ENCODE results near the gene STK10. TPM values are rescaled to one million over a fixed set of nuclear protein-coding genes. Genes with fewer than 3 reads are reported as not detected.

The STK10 gene
- total and polyA plus RNA-seq, 2 donors: 10.6 to 20.8 TPM

DNA sequence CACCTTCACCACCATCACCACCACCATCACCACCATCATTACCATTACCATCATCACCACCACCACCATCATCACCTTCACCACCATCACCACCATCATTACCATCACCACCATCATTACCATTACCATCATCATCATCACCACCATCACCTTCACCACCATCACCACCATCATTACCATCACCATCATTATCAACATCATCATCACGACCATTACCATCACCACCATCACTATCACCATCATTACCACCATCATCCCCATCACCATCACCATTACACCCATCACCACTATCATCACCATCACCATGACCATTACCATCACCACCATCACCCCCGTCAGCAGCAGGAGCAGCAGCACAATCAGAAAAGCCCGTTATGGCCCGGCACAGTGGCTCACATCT is 89.1 kb downstream of the STK10 start:
- no peak for DNase-seq (ENCODE audit: extremely low spot score)
- Histone ChIP-seq H3K4me3 (ENCODE audit: low read depth, low read length) (no peak overlapping the region), H3K36me3 (ENCODE audit: insufficient read depth) (no peaks in the 10 kb centered on the region), H3K27ac (ENCODE audit: low read depth) (no peak overlapping the region), H3K4me1 (ENCODE audit: insufficient read depth) (no peaks in the 10 kb centered on the region)
- 97% methylated on average over 4 of the region's 4 CpGs for WGBS

DNA sequence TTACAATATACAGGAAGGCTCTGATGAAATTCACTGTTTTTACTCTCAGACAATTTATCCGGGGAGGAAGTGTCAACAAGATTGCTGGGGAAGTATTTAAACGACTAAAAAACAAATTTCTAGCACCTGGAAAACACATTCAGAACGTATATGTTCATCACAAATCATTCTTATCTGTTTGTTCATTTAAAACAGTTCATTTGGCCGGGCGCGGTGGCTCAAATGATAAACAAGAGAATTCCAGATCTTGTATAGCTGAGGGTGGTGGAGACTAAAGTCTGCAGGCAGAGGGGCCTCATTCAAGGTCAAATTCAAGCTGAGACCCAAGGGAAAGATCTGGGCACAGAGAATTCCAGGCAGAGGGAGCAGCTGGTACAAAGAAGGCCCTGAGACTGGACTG is 90.0 kb downstream of the STK10 start:
- no peak overlapping the region for H3K27ac ChIP-seq (ENCODE audit: low read depth)
- no peak overlapping the region for H3K4me3 ChIP-seq (ENCODE audit: low read depth, low read length)
- H3K36me3 ChIP-seq (ENCODE audit: insufficient read depth): no peaks in the 10 kb centered on the region
- H3K4me1 ChIP-seq (ENCODE audit: insufficient read depth): no peaks in the 10 kb centered on the region
- DNase-seq (ENCODE audit: extremely low spot score): no peak
- WGBS: 59% methylated on average over 6 of the region's 6 CpGs

DNA sequence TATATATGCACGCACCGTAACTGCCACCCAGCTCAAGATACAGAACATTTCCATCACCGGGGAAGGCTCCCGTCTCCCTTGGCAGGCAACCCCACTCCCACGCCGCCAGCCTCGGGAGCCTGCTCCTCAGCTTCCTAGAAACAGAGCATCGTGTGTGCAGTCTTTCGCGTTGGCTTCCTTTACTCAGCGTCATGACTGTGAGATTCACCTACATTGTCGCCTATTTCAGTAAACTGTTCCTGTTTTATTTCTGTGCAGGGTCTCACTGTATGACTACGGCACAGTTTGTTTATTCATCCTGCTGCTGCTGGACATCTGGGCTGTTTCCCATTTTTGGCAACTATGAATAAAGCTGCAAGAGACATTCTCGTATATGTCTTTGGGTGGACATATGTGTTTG is 90.7 kb downstream of the STK10 start:
- H3K27ac ChIP-seq (ENCODE audit: low read depth): no peak overlapping the region
- WGBS: 27% methylated on average over 14 of the region's 14 CpGs
- DNase-seq (ENCODE audit: extremely low spot score): no peak

DNA sequence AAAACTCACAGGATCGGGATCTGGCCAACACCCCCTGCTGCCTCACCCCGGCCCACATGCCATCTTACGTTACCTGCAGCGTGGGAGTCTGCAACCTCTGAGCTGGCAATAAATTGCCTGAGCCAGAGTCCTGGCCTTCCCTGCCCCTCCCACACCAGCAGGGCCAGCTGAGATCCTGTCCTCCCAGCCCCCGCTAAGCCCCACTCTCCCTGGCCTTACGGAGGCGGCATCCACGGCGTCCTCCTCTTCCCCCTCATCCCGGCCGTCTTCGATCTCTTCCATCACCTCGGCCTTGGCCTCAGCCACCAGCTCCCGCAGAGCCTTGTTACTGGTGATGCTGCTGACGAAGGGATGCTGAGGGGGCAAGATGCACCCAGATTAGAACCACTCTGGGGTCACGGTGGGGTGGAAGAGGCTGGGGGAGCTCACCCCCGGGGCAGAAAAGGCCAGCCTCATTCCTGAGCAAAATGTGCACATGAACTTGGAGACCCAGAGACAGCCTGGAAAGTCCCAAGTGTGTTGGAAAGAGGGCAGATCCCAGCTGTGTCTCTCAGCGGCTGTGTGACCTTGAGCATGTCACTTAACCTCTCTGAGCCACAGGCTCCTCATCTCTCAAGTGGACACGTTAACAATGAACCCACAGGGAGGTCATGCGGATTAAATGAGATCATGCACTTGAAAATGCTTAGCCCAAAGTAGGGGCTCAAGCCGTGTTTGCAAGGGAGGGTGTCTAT is 91.7 kb downstream of the STK10 start:
- no peaks in the 10 kb centered on the region for H3K36me3 ChIP-seq (ENCODE audit: insufficient read depth)
- no peak for DNase-seq (ENCODE audit: extremely low spot score)
- H3K4me1 ChIP-seq (ENCODE audit: insufficient read depth): no peaks in the 10 kb centered on the region
- no peak overlapping the region for H3K27ac ChIP-seq (ENCODE audit: low read depth)
- 84% methylated on average over 21 of the region's 21 CpGs for WGBS
- H3K4me3 ChIP-seq (ENCODE audit: low read depth, low read length): no peak overlapping the region

More for the DNA sequence above, 90.7 kb downstream of the STK10 start:
- Histone ChIP-seq H3K4me1 (ENCODE audit: insufficient read depth) (no peaks in the 10 kb centered on the region), H3K36me3 (ENCODE audit: insufficient read depth) (no peaks in the 10 kb centered on the region), H3K4me3 (ENCODE audit: low read depth, low read length) (no peak overlapping the region)

DNA sequence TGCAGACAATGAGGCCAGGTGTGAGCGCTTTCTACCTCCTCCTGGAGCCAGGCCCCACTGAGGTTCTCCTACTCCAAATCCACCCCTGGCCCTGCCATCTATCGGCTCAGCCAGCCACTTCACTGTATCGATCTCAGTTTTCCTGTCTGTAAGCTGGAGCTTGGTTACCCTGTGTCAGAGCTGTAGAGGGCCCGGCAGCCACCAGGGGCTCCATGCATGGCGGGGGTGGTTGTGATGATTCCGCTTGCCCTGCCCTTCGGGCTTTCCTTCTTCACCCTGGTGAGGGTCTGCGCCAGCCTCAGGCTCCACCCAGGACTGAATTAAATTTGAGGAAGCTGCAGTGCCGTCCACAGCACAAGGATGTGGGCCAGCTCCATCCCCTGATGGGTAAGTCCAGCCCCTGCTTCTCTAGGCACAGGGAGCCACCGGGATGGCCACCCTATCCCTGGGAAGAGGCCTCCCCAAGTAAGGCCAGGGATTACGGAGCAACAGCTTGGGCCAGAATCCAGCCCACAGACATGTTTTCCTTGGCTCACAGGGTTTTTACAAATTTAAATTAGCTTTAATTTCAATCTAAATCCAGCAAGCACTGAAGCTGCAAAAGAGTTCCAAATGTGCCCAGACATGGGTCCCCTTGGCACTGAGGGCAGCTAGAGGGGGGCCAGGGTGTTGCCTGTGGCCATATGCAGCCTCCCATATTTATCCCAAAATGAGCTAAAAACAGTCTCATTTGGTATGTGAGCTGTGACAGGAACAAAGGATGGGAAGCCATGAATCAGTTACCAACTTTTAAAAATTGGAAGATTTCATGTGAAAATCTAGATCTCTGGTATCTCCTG is 92.4 kb downstream of the STK10 start:
- 86% methylated on average over 11 of the region's 11 CpGs for WGBS

DNA sequence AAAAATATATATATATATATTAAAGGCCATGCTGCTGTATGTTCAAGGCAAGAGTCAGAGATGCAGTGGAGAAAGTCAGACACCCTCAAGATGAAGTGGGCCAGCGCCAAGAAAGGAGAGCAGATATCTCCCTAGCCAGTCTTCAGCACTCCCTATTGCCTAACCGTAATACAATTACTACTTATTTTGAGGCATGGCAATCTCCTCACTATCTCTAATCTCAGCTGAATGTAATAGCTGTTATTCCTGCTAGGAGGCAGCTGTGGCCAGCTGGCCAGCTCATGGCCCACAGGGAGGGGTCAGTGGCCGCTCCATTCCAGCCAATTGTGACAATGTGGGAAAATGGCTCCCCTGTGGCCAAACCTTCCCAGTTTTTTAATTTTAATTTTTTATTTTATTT is 94.1 kb downstream of the STK10 start:
- H3K36me3 ChIP-seq (ENCODE audit: insufficient read depth): no peaks in the 10 kb centered on the region
- no peak overlapping the region for H3K4me3 ChIP-seq (ENCODE audit: low read depth, low read length)
- no peak for DNase-seq (ENCODE audit: extremely low spot score)
- WGBS: 86% methylated on average over 3 of the region's 3 CpGs
- H3K27ac ChIP-seq (ENCODE audit: low read depth): no peak overlapping the region
- no peaks in the 10 kb centered on the region for H3K4me1 ChIP-seq (ENCODE audit: insufficient read depth)

More for the DNA sequence above, 92.4 kb downstream of the STK10 start:
- no peaks in the 10 kb centered on the region for H3K4me1 ChIP-seq (ENCODE audit: insufficient read depth)
- H3K4me3 ChIP-seq (ENCODE audit: low read depth, low read length): no peak overlapping the region
- H3K36me3 ChIP-seq (ENCODE audit: insufficient read depth): no peaks in the 10 kb centered on the region
- no peak for DNase-seq (ENCODE audit: extremely low spot score)
- no peak overlapping the region for H3K27ac ChIP-seq (ENCODE audit: low read depth)

DNA sequence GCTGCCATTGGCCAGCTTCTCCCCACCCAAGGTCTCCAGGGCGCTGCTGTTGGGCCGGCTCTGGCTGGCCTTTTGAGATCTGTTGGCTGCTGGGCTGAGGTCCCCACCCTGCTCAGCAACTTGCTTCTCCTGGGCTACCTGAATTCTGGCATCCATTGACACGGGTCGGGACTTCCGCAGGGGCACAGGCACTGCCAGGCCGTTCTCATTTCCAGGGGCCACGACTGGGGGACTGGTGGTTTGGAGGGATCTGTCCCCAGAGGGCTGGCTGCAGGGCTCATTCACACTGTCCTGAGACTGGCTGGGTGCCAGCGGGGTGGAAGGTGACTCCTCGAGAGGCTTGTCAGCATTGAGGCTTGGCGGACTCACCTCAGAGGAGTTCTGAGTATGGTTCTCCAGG is 94.5 kb downstream of the STK10 start:
- DNase-seq (ENCODE audit: extremely low spot score): no peak
- no peak overlapping the region for H3K4me3 ChIP-seq (ENCODE audit: low read depth, low read length)
- no peaks in the 10 kb centered on the region for H3K36me3 ChIP-seq (ENCODE audit: insufficient read depth)
- 89% methylated on average over 10 of the region's 10 CpGs for WGBS
- no peak overlapping the region for H3K27ac ChIP-seq (ENCODE audit: low read depth)
- no peaks in the 10 kb centered on the region for H3K4me1 ChIP-seq (ENCODE audit: insufficient read depth)

DNA sequence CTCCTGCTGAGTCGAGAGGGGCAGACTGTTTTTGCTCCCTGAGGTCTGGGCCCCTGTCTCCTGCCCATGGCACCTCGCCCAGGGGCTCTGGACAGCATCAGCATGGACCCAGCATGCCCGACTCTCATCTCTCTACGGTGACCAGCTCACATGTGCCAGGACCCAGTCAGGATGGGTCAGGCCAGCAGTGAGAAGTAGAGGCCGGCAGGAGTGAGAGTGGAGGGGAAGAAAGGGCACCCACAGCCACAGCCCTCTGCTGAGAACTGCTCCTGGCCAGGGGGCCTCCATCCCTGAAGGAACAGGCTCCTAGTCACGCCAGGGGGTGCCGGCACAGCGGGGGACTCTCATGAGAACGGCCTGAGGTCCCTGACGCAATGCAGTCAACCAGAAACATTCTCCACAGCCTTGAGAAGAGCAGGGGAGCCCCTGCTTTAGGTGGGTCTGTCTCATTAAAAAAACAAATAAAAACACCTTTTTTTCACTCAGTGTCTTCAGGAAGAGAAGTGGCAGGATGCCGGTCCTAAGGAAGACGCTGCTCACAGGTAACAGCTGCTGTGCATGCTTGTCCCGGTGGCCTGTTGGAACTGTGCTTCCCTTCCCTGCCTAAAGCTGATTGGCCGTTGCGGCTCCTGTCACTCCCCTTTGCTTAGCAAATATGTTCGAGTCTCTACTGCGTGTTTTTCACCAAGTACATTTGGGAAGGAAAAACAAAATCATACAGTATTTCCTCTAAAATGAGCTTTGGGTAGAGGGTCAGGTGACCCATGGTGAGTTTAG is 95.9 kb downstream of the STK10 start:
- H3K36me3 ChIP-seq (ENCODE audit: insufficient read depth): no peaks in the 10 kb centered on the region
- no peak overlapping the region for H3K4me3 ChIP-seq (ENCODE audit: low read depth, low read length)
- WGBS: 85% methylated on average over 17 of the region's 17 CpGs
- H3K4me1 ChIP-seq (ENCODE audit: insufficient read depth): no peaks in the 10 kb centered on the region
- DNase-seq (ENCODE audit: extremely low spot score): no peak
- H3K27ac ChIP-seq (ENCODE audit: low read depth): no peak overlapping the region

DNA sequence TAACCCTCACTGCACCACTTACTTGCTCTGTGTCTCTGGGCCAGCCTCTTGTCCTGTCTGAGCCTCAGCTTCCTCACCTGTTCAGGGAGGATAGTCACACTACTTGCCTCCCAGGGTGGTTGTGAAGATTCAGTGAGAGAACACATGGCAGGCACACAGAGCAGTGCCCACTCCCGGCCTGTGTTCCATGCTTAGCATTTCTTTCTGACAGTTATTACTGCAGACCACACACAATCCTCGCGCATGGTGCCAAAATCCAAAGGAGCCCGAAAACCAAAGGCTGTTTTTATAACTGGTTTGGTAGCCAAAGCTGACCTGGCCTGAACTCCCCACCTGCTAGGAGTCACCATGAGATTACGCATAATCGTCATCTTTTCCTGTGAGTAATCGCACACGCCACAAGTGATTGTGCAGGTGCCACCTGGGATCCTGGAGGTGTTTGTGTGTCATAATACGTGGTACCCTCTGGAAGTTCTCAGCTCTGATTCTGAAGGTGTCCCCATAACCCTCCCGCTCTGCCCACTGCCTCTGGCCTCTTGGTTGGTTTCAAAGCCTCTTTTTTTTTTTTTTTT is 97.0 kb downstream of the STK10 start:
- WGBS: 79% methylated on average over 10 of the region's 10 CpGs
- no peak overlapping the region for H3K27ac ChIP-seq (ENCODE audit: low read depth)
- no peaks in the 10 kb centered on the region for H3K4me1 ChIP-seq (ENCODE audit: insufficient read depth)
- no peak for DNase-seq (ENCODE audit: extremely low spot score)
- no peak overlapping the region for H3K4me3 ChIP-seq (ENCODE audit: low read depth, low read length)
- H3K36me3 ChIP-seq (ENCODE audit: insufficient read depth): no peaks in the 10 kb centered on the region

DNA sequence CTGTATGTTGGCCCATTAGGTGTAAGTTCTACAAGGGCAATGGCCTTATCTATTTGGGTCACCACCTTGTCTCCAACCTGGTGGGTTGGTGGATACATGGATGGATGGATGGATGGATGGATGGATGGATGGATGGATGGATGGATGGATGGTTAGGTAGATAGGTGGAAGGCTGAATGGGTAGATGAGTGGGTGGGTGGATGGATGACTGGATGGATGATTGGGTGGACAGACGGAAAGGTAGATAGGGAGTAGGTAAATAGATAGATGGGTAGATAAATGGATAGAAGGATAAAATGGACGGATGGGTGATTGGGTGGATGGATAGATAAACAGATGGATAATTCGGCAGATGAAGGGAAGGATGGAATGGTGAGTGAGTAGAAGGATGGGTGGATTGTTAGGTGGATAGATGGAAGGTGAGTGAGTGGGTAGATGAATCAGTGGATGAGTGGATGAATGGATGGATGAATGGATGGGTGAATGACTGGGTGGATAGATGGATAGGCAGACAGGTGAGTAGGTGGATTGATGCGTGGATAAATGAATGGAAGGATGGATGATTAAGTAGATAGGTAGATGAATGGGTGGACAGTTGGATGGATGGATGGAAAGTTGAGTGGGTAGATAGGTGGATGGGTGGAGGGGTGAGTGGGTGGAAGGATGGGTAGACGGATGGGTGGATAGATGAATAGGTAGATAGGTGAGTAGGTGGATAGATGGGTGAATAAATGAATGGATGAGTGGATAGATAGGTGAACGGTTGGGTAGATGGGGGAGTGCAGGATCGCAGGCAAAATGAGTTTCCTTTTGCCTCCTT is 98.5 kb downstream of the STK10 start:
- Histone ChIP-seq H3K27ac (ENCODE audit: low read depth) (no peak overlapping the region), H3K4me1 (ENCODE audit: insufficient read depth) (no peaks in the 10 kb centered on the region), H3K36me3 (ENCODE audit: insufficient read depth) (no peaks in the 10 kb centered on the region), H3K4me3 (ENCODE audit: low read depth, low read length) (no peak overlapping the region)
- no peak for DNase-seq (ENCODE audit: extremely low spot score)
- WGBS: 90% methylated on average over 7 of the region's 7 CpGs

DNA sequence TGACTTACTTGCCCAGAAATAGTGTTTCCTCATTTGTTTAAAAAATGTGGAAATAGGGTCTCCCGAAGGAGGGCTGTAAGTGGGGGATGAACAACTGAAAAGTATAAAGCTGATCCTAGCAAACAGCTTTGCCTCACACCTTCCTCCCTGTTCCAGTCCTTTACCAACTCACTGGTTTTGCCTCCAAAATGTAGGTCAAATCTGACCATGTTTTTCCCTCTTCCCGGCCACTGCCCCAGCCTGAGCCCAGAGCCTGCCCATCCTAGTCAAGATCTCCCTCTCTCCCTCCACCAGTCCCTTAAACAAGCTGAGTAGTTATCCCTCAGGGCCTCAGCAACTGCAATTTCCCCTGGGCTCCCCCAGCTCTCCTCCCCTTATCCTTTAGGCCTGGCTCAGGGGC is 99.2 kb downstream of the STK10 start:
- no peak for DNase-seq (ENCODE audit: extremely low spot score)
- Histone ChIP-seq H3K36me3 (ENCODE audit: insufficient read depth) (no peaks in the 10 kb centered on the region), H3K27ac (ENCODE audit: low read depth) (no peak overlapping the region), H3K4me1 (ENCODE audit: insufficient read depth) (no peaks in the 10 kb centered on the region), H3K4me3 (ENCODE audit: low read depth, low read length) (no peak overlapping the region)
- 95% methylated on average over 2 of the region's 2 CpGs for WGBS

DNA sequence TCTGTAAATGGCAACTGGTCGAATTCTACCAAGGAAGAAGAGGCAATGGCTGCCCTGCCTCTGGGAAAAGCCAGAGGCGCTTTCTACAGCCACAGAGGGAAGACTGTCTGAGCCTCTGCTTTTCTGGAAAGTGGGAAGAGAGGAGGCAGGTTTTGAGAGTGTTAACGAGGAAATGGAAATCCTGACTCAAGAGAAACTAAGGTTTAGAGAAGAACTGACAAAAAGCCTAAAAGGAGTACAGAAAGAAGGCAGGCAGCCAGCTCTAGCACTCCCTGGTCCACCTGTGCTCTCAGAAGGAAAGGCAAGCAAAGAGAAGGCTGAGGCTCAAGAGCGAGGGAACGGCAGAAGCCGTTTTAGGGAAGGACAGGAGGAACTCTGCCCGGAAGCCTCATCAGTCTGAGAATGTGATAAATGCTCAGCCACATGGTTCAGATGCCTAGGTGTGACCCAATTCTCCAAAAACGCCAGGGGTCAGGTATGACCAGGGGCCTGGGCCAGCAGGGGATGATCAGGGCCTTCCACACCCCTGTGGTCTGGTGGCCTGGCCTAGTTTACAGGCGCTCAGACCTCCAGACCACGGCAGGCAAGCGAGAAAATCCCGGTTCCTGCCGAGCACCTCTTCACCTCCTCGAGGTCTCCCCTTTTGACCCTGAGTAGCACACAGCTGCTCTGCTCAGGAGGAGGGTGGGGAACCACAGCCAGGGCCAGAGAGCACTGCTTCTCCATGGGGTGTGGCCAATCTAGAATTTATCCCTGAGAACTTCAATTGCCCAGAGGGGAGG is 101.6 kb downstream of the STK10 start:
- Histone ChIP-seq H3K36me3 (ENCODE audit: insufficient read depth) (no peaks in the 10 kb centered on the region), H3K27ac (ENCODE audit: low read depth) (no peak overlapping the region), H3K4me1 (ENCODE audit: insufficient read depth) (no peaks in the 10 kb centered on the region), H3K4me3 (ENCODE audit: low read depth, low read length) (no peak overlapping the region)
- 82% methylated on average over 14 of the region's 14 CpGs for WGBS
- no peak for DNase-seq (ENCODE audit: extremely low spot score)

Data from urinary bladder (tissue), 4 donors.